Measurements from ENCODE around the gene STMP1. TPM values are rescaled to one million over a fixed set of nuclear protein-coding genes. Genes with fewer than 3 reads are reported as not detected.
"Not testable (repeated sequence)": the region's sequence is repeated elsewhere in the genome, so short reads cannot be mapped to it uniquely, and the experiment has no call there.

STMP1 gene
- total RNA-seq, 2 donors from 2014 or later: 33.1 to 38.2 TPM

DNA sequence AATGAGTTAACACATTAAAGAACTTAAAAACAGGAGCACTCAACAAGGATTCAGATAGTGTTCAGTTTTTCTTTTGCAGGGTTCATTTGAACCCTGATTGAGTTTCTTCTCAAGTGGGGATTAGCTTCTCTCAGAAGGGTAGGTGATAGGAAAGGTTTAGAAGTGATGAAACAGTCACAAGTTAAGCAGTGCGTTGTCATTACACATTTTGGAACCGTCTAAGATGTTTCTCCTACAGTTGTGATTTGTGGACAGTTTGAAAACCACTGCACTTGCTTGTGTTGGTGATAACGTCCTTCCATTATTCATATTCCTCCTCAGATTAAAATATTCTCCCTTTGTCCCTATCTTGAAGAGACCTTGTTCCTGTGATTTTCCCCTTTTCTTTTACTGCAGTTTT lies 2.7 kb downstream of the STMP1 start:
- TF ChIP-seq, protein P1, sequence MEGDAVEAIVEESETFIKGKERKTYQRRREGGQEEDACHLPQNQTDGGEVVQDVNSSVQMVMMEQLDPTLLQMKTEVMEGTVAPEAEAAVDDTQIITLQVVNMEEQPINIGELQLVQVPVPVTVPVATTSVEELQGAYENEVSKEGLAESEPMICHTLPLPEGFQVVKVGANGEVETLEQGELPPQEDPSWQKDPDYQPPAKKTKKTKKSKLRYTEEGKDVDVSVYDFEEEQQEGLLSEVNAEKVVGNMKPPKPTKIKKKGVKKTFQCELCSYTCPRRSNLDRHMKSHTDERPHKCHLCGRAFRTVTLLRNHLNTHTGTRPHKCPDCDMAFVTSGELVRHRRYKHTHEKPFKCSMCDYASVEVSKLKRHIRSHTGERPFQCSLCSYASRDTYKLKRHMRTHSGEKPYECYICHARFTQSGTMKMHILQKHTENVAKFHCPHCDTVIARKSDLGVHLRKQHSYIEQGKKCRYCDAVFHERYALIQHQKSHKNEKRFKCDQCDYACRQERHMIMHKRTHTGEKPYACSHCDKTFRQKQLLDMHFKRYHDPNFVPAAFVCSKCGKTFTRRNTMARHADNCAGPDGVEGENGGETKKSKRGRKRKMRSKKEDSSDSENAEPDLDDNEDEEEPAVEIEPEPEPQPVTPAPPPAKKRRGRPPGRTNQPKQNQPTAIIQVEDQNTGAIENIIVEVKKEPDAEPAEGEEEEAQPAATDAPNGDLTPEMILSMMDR (conservative IDR thresholded peaks at IDR 0.05): no peak
- H3K36me3 ChIP-seq (ENCODE audit: control insufficient read depth, insufficient read depth, low read length): no peaks in the 10 kb centered on the region
- H3K4me3 ChIP-seq (ENCODE audit: low read length): no peak overlapping the region
- DNase-seq: no peak
- 76 to 90% methylated on average over 3 of the region's 3 CpGs for WGBS, 2 experiments (ENCODE audit: insufficient coverage in 1 of 2, insufficient read length in 1 of 2)
- no peaks in the 10 kb centered on the region for H3K27me3 Mint-ChIP-seq (ENCODE audit: insufficient read depth)
- no peak overlapping the region for H3K27ac Mint-ChIP-seq
- peaks cover 5% of the 10 kb centered on the region for H3K4me1 ChIP-seq (ENCODE audit: control insufficient read depth, insufficient read depth, low read length)
- H3K4me3 Mint-ChIP-seq: no peak overlapping the region
- H3K4me1 Mint-ChIP-seq: peaks cover 22% of the 10 kb centered on the region
- H3K9me3 Mint-ChIP-seq: no peaks in the 10 kb centered on the region
- no peaks in the 10 kb centered on the region for H3K27me3 ChIP-seq (ENCODE audit: control insufficient read depth, insufficient read depth, low read length, poor library complexity, severe bottlenecking)
- no peak overlapping the region for H3K27ac ChIP-seq (ENCODE audit: low read depth, low read length)
- no peaks in the 10 kb centered on the region for H3K9me3 ChIP-seq (ENCODE audit: control insufficient read depth, low read length)
- H3K9ac ChIP-seq (ENCODE audit: extremely low read depth, low read length, poor library complexity, severe bottlenecking): no peak overlapping the region
- peaks cover 20% of the 10 kb centered on the region for H3K36me3 Mint-ChIP-seq (ENCODE audit: low read depth)

DNA sequence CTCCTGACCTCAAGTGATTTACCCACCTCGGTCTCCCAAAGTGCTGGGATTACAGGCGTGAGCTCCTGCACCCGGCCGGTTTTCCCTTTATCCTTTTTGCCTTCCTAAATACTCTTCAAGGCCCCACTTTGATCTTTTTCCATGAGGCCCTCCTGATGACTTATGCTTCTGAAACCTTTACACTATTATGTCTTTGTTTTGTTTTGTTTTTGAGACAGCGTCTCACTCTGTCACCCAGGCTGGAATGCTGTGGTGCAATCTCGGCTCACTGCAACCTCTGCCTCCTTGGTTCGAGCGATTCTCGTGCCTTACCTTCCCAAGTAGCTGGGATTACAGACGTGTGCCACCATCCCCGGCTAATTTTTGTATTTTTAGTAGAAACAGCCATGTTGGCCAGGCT lies 3.8 kb downstream of the STMP1 start:
- Histone ChIP-seq H3K9ac (ENCODE audit: extremely low read depth, low read length, poor library complexity, severe bottlenecking) (no peak overlapping the region), H3K9me3 (ENCODE audit: control insufficient read depth, low read length) (no peaks in the 10 kb centered on the region), H3K36me3 (ENCODE audit: control insufficient read depth, insufficient read depth, low read length) (no peaks in the 10 kb centered on the region), H3K4me1 (ENCODE audit: control insufficient read depth, insufficient read depth, low read length) (peaks cover 4% of the 10 kb centered on the region), H3K27me3 (ENCODE audit: control insufficient read depth, insufficient read depth, low read length, poor library complexity, severe bottlenecking) (no peaks in the 10 kb centered on the region), H3K27ac (ENCODE audit: low read depth, low read length) (no peak overlapping the region), H3K4me3 (ENCODE audit: low read length) (no peak overlapping the region)
- Mint-ChIP-seq H3K4me1 (peaks cover 21% of the 10 kb centered on the region), H3K9me3 (no peaks in the 10 kb centered on the region), H3K27ac (no peak overlapping the region), H3K27me3 (ENCODE audit: insufficient read depth) (no peaks in the 10 kb centered on the region), H3K36me3 (ENCODE audit: low read depth) (peaks cover 20% of the 10 kb centered on the region), H3K4me3 (no peak overlapping the region)
- DNase-seq: no peak
- TF ChIP-seq, protein P1 (conservative IDR thresholded peaks at IDR 0.05): no peak
- 93 to 94% methylated on average over 11 of the region's 11 CpGs for WGBS, 2 experiments (ENCODE audit: insufficient coverage in 1 of 2, insufficient read length in 1 of 2)

DNA sequence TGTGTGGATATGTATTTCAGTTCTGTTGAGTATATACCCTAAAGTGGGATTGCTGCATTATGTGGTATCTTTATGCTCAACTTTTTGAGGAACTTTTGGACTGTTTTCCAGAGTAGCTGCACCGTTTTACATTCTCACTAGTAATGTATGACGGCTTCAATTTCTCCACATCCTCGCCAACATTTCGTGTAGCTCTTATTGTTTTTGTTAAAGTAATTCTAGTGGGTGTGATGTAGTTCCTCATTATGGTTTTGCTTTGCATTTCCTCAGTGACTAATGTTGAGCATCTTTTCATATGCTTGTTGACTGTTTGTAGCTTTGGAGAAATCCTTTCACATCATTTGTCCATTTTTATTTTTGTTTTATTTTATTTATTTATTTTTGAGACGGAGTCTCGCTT lies 4.5 kb downstream of the STMP1 start:
- TF ChIP-seq, protein P1 (conservative IDR thresholded peaks at IDR 0.05): no peak
- DNase-seq: no peak
- H3K27ac ChIP-seq (ENCODE audit: low read depth, low read length): no peak overlapping the region
- H3K4me1 ChIP-seq (ENCODE audit: control insufficient read depth, insufficient read depth, low read length): no peaks in the 10 kb centered on the region
- Mint-ChIP-seq H3K4me3 (no peak overlapping the region), H3K27ac (no peak overlapping the region), H3K4me1 (peaks cover 15% of the 10 kb centered on the region), H3K27me3 (ENCODE audit: insufficient read depth) (no peaks in the 10 kb centered on the region), H3K9me3 (no peaks in the 10 kb centered on the region), H3K36me3 (ENCODE audit: low read depth) (peaks cover 20% of the 10 kb centered on the region)
- H3K36me3 ChIP-seq (ENCODE audit: control insufficient read depth, insufficient read depth, low read length): no peaks in the 10 kb centered on the region
- H3K9ac ChIP-seq (ENCODE audit: extremely low read depth, low read length, poor library complexity, severe bottlenecking): no peak overlapping the region
- WGBS, 2 experiments (ENCODE audit: insufficient coverage in 1 of 2, insufficient read length in 1 of 2): 100% methylated on average over 6 of the region's 6 CpGs
- no peaks in the 10 kb centered on the region for H3K9me3 ChIP-seq (ENCODE audit: control insufficient read depth, low read length)
- H3K27me3 ChIP-seq (ENCODE audit: control insufficient read depth, insufficient read depth, low read length, poor library complexity, severe bottlenecking): no peaks in the 10 kb centered on the region
- H3K4me3 ChIP-seq (ENCODE audit: low read length): no peak overlapping the region

DNA sequence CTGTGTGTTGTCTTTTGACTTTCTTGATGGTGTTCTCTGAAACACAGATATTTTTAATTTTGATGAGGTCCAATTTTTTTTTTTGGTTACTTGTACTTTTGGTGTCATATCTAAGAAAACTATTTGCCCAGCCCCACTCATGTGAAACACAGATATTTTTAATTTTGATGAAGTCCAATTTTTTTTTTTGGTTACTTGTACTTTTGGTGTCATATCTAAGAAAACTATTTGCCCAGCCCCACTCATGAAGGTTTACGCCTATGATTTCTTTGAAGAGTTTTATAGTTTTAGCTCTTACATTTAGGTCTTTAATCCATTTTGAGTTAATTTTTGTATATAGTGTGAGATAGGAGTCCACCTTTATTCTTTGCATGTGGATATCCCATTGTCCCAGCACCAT lies 5.3 kb downstream of the STMP1 start:
- not testable (repeated sequence) for H3K36me3 ChIP-seq (ENCODE audit: control insufficient read depth, insufficient read depth, low read length); H3K27me3 Mint-ChIP-seq (ENCODE audit: insufficient read depth); H3K9ac ChIP-seq (ENCODE audit: extremely low read depth, low read length, poor library complexity, severe bottlenecking); H3K27ac Mint-ChIP-seq; H3K4me3 Mint-ChIP-seq; H3K9me3 Mint-ChIP-seq; DNase-seq; H3K9me3 ChIP-seq (ENCODE audit: control insufficient read depth, low read length); H3K27me3 ChIP-seq (ENCODE audit: control insufficient read depth, insufficient read depth, low read length, poor library complexity, severe bottlenecking); H3K27ac ChIP-seq (ENCODE audit: low read depth, low read length); H3K4me3 ChIP-seq (ENCODE audit: low read length); H3K4me1 ChIP-seq (ENCODE audit: control insufficient read depth, insufficient read depth, low read length)
- H3K36me3 Mint-ChIP-seq (ENCODE audit: low read depth): peaks cover 20% of the 10 kb centered on the region
- H3K4me1 Mint-ChIP-seq: peaks cover 17% of the 10 kb centered on the region
- 100% methylated on average over 1 of the region's 1 CpG; no CpG with 5 or more reads in 1 of the 2 experiments for WGBS, 2 experiments (ENCODE audit: insufficient coverage in 1 of 2, insufficient read length in 1 of 2)

DNA sequence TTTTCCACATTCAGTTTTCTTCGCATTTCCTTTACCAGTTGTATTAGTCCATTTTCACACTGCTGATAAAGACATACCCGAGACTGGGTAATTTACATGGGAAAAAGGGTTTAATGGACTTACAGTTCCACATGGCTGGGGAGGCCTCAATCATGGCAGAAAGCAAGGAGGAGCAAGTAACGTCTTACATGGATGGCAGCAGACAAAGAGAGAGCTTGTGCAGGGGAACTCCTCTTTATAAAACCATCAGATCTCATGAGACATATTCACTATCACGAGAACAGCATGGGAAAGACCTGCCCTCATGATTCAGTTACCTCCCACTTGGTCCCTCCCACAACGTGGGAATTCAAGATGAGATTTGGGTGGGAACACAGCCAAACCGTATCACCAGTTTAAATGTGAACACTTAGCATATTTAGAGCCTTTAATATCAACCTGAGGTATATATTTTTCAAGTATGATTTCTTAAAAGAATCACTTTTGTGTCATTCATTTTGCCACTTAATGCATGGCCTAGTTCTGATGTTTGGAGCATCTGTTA lies 6.6 kb downstream of the STMP1 start:
- H3K27me3 Mint-ChIP-seq (ENCODE audit: insufficient read depth); H3K4me3 ChIP-seq (ENCODE audit: low read length); H3K4me1 ChIP-seq (ENCODE audit: control insufficient read depth, insufficient read depth, low read length); H3K27ac ChIP-seq (ENCODE audit: low read depth, low read length); H3K27me3 ChIP-seq (ENCODE audit: control insufficient read depth, insufficient read depth, low read length, poor library complexity, severe bottlenecking); H3K9me3 Mint-ChIP-seq; DNase-seq; H3K36me3 ChIP-seq (ENCODE audit: control insufficient read depth, insufficient read depth, low read length); H3K9ac ChIP-seq (ENCODE audit: extremely low read depth, low read length, poor library complexity, severe bottlenecking); H3K9me3 ChIP-seq (ENCODE audit: control insufficient read depth, low read length); H3K27ac Mint-ChIP-seq; H3K4me3 Mint-ChIP-seq: not testable (repeated sequence)
- Mint-ChIP-seq H3K4me1 (peaks cover 16% of the 10 kb centered on the region), H3K36me3 (ENCODE audit: low read depth) (peaks cover 20% of the 10 kb centered on the region)
- 81 to 95% methylated on average over 3 to 6 of the region's 6 CpGs for WGBS, 2 experiments (ENCODE audit: insufficient coverage in 1 of 2, insufficient read length in 1 of 2)
